ENCODE data around the gene PLCB2.

PLCB2 gene

GRCh38 chr15:40244961-40245523, 62.7 kb downstream of the PLCB2 start:
- Histone ChIP-seq H3K9me3 (ENCODE audit: control insufficient read depth, low read length) (no peaks in the 10 kb centered on the region), H3K4me1 (ENCODE audit: control insufficient read depth, insufficient read depth, low read length) (peaks cover 2% of the 10 kb centered on the region), H3K36me3 (ENCODE audit: control insufficient read depth, insufficient read depth, low read length) (no peaks in the 10 kb centered on the region), H3K27me3 (ENCODE audit: control insufficient read depth, insufficient read depth, low read length, poor library complexity, severe bottlenecking) (peaks cover 1% of the 10 kb centered on the region), H3K4me3 (ENCODE audit: insufficient read depth, low read depth, low read length) (no peak overlapping the region), H3K27ac (ENCODE audit: insufficient read depth, low read depth, low read length, poor library complexity, severe bottlenecking) (no peak overlapping the region)
- 82 to 84% methylated on average over 5 of the region's 5 CpGs for WGBS, 2 experiments

- 93 to 95% methylated on average over 9 of the region's 9 CpGs for WGBS, 2 experiments
- Histone ChIP-seq H3K4me1 (ENCODE audit: control insufficient read depth, insufficient read depth, low read length) (peaks cover 17% of the 10 kb centered on the region), H3K9me3 (ENCODE audit: control insufficient read depth, low read length) (no peaks in the 10 kb centered on the region), H3K4me3 (ENCODE audit: insufficient read depth, low read depth, low read length) (no peak overlapping the region), H3K27me3 (ENCODE audit: control insufficient read depth, insufficient read depth, low read length, poor library complexity, severe bottlenecking) (peaks cover 14% of the 10 kb centered on the region), H3K27ac (ENCODE audit: insufficient read depth, low read depth, low read length, poor library complexity, severe bottlenecking) (no peak overlapping the region), H3K36me3 (ENCODE audit: control insufficient read depth, insufficient read depth, low read length) (no peaks in the 10 kb centered on the region)
Observed at GRCh38 chr15:40243126-40243810, 64.5 kb downstream of the PLCB2 start.

GRCh38 chr15:40242601-40243000, 65.1 kb downstream of the PLCB2 start:
- WGBS, 2 experiments, result 93 to 94% methylated on average over 5 of the region's 5 CpGs
- Histone ChIP-seq H3K4me3 (ENCODE audit: insufficient read depth, low read depth, low read length) (no peak overlapping the region), H3K27me3 (ENCODE audit: control insufficient read depth, insufficient read depth, low read length, poor library complexity, severe bottlenecking) (peaks cover 20% of the 10 kb centered on the region), H3K4me1 (ENCODE audit: control insufficient read depth, insufficient read depth, low read length) (peaks cover 17% of the 10 kb centered on the region), H3K27ac (ENCODE audit: insufficient read depth, low read depth, low read length, poor library complexity, severe bottlenecking) (no peak overlapping the region), H3K9me3 (ENCODE audit: control insufficient read depth, low read length) (no peaks in the 10 kb centered on the region), H3K36me3 (ENCODE audit: control insufficient read depth, insufficient read depth, low read length) (no peaks in the 10 kb centered on the region)

- WGBS, 2 experiments, result 93 to 97% methylated on average over 10 of the region's 10 CpGs
- Histone ChIP-seq H3K27me3 (ENCODE audit: control insufficient read depth, insufficient read depth, low read length, poor library complexity, severe bottlenecking) (peaks cover 20% of the 10 kb centered on the region), H3K36me3 (ENCODE audit: control insufficient read depth, insufficient read depth, low read length) (no peaks in the 10 kb centered on the region)
Observed at GRCh38 chr15:40242213-40242599, 65.5 kb downstream of the PLCB2 start.

GRCh38 chr15:40241269-40242212, 66.2 kb downstream of the PLCB2 start:
- H3K36me3 ChIP-seq (ENCODE audit: control insufficient read depth, insufficient read depth, low read length), result no peaks in the 10 kb centered on the region
- H3K27me3 ChIP-seq (ENCODE audit: control insufficient read depth, insufficient read depth, low read length, poor library complexity, severe bottlenecking), result peaks cover 20% of the 10 kb centered on the region
- no peaks in the 10 kb centered on the region for H3K9me3 ChIP-seq (ENCODE audit: control insufficient read depth, low read length)
- no peak overlapping the region for H3K27ac ChIP-seq (ENCODE audit: insufficient read depth, low read depth, low read length, poor library complexity, severe bottlenecking)
- H3K4me3 ChIP-seq (ENCODE audit: insufficient read depth, low read depth, low read length), result no peak overlapping the region
- WGBS, 2 experiments, result 91 to 94% methylated on average over 14 of the region's 14 CpGs
- H3K4me1 ChIP-seq (ENCODE audit: control insufficient read depth, insufficient read depth, low read length), result peaks cover 17% of the 10 kb centered on the region

More at GRCh38 chr15:40242213-40242599, 65.5 kb downstream of the PLCB2 start:
- H3K4me3 ChIP-seq (ENCODE audit: insufficient read depth, low read depth, low read length), result no peak overlapping the region
- H3K27ac ChIP-seq (ENCODE audit: insufficient read depth, low read depth, low read length, poor library complexity, severe bottlenecking), result no peak overlapping the region
- H3K9me3 ChIP-seq (ENCODE audit: control insufficient read depth, low read length), result no peaks in the 10 kb centered on the region
- peaks cover 17% of the 10 kb centered on the region for H3K4me1 ChIP-seq (ENCODE audit: control insufficient read depth, insufficient read depth, low read length)

- H3K9me3 ChIP-seq (ENCODE audit: control insufficient read depth, low read length), result no peaks in the 10 kb centered on the region
- peaks cover 17% of the 10 kb centered on the region for H3K4me1 ChIP-seq (ENCODE audit: control insufficient read depth, insufficient read depth, low read length)
- no peak overlapping the region for H3K4me3 ChIP-seq (ENCODE audit: insufficient read depth, low read depth, low read length)
- H3K36me3 ChIP-seq (ENCODE audit: control insufficient read depth, insufficient read depth, low read length), result no peaks in the 10 kb centered on the region
- 91 to 93% methylated on average over 10 of the region's 10 CpGs for WGBS, 2 experiments
- H3K27ac ChIP-seq (ENCODE audit: insufficient read depth, low read depth, low read length, poor library complexity, severe bottlenecking), result no peak overlapping the region
- peaks cover 20% of the 10 kb centered on the region for H3K27me3 ChIP-seq (ENCODE audit: control insufficient read depth, insufficient read depth, low read length, poor library complexity, severe bottlenecking)
Observed at GRCh38 chr15:40240619-40241221, 67.0 kb downstream of the PLCB2 start.

- no peaks in the 10 kb centered on the region for H3K36me3 ChIP-seq (ENCODE audit: control insufficient read depth, insufficient read depth, low read length)
- peaks cover 20% of the 10 kb centered on the region for H3K27me3 ChIP-seq (ENCODE audit: control insufficient read depth, insufficient read depth, low read length, poor library complexity, severe bottlenecking)
- H3K27ac ChIP-seq (ENCODE audit: insufficient read depth, low read depth, low read length, poor library complexity, severe bottlenecking), result no peak overlapping the region
- 86 to 88% methylated on average over 19 of the region's 19 CpGs for WGBS, 2 experiments
- H3K4me1 ChIP-seq (ENCODE audit: control insufficient read depth, insufficient read depth, low read length), result peaks cover 17% of the 10 kb centered on the region
- H3K9me3 ChIP-seq (ENCODE audit: control insufficient read depth, low read length), result no peaks in the 10 kb centered on the region
- H3K4me3 ChIP-seq (ENCODE audit: insufficient read depth, low read depth, low read length), result no peak overlapping the region
Observed at GRCh38 chr15:40239693-40240618, 67.8 kb downstream of the PLCB2 start.

- H3K27me3 ChIP-seq (ENCODE audit: control insufficient read depth, insufficient read depth, low read length, poor library complexity, severe bottlenecking), result peaks cover 20% of the 10 kb centered on the region
- H3K9me3 ChIP-seq (ENCODE audit: control insufficient read depth, low read length), result no peaks in the 10 kb centered on the region
- peaks cover 17% of the 10 kb centered on the region for H3K4me1 ChIP-seq (ENCODE audit: control insufficient read depth, insufficient read depth, low read length)
- WGBS, 2 experiments, result 39 to 45% methylated on average over 5 of the region's 5 CpGs
- H3K36me3 ChIP-seq (ENCODE audit: control insufficient read depth, insufficient read depth, low read length), result no peaks in the 10 kb centered on the region
- H3K4me3 ChIP-seq (ENCODE audit: insufficient read depth, low read depth, low read length), result no peak overlapping the region
- no peak overlapping the region for H3K27ac ChIP-seq (ENCODE audit: insufficient read depth, low read depth, low read length, poor library complexity, severe bottlenecking)
Observed at GRCh38 chr15:40239404-40239692, 68.4 kb downstream of the PLCB2 start.

- no peak within 1 kb of the TSS for H3K27ac ChIP-seq (ENCODE audit: insufficient read depth, low read depth, low read length, poor library complexity, severe bottlenecking)
- H3K9me3 ChIP-seq (ENCODE audit: control insufficient read depth, low read length), result no peaks in the 10 kb centered on the region
- peaks cover 17% of the 10 kb centered on the region for H3K4me1 ChIP-seq (ENCODE audit: control insufficient read depth, insufficient read depth, low read length)
- no peaks in the 10 kb centered on the region for H3K36me3 ChIP-seq (ENCODE audit: control insufficient read depth, insufficient read depth, low read length)
- peaks cover 20% of the 10 kb centered on the region for H3K27me3 ChIP-seq (ENCODE audit: control insufficient read depth, insufficient read depth, low read length, poor library complexity, severe bottlenecking)
- no peak within 1 kb of the TSS for H3K4me3 ChIP-seq (ENCODE audit: insufficient read depth, low read depth, low read length)
- WGBS, 2 experiments, result 5 to 6% methylated on average over 39 of the region's 39 CpGs
Observed at GRCh38 chr15:40238532-40239403, 69.0 kb downstream of the PLCB2 start, which contains the start of gene PAK6. PAK6 (plus strand) TSS chr15:40239063; CDS start chr15:40264786, 25,723 bp downstream.
